RWPE1 (cell line): Measurements from ENCODE around the gene PTGER3.

Source experiments
- CTCF ChIA-PET: fragments of 350-600 bp; sonication (Branson Sonifier 250); formaldehyde crosslinking; extraction: SDS; loops from one replicate; lab custom pipeline; 2021; lab: Yijun Ruan, JAX
- POLR2A ChIA-PET: fragments of 400-600 bp; formaldehyde crosslinking; extraction: SDS; loops from one replicate; lab custom pipeline; 2020; ENCODE audit warnings: antibody characterized with exemption; ENCODE audit not compliant: low non-redundant PET; lab: Yijun Ruan, JAX
- DNase-seq: peaks from one replicate; pipeline ENCODE4 v3.0.0; 2012; ENCODE audit warnings: low spot score
- H3K27ac ChIP-seq: fragments of 450-650 bp; 2 replicates; pipeline ENCODE4 v1.5.1; 2017
- TF ChIP-seq, protein P1 (sequence below): fragments of 450-650 bp; conservative IDR thresholded peaks from 2 replicates; pipeline ENCODE4 v1.5.1; 2017; ENCODE audit warnings: low read depth, mild to moderate bottlenecking

The PTGER3 gene

DNA sequence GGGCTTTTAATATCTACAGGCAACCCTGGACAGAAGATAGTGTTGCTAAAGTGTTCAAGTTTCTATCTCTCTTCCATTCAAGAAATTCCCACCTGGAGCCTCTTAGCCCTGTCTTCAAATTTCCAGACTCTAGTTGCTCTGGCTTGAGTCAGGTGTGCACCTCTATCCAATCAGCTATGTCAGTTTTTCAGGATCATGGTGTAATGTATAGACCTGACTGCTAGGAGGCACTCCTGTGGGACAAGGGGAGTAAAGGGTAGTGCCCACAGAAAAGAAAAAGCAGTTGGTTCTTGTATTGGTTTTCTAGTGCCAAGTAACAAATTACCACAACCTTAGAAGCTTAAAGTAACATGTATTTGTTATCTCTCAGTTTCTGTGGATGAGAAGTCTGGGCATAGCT is 39.4 kb upstream of the PTGER3 start:
- DNase-seq = no peak
- no peak overlapping the region for H3K27ac ChIP-seq
- CTCF ChIA-PET = interaction anchor here (0.6 kb wide), 1 partner anchor 54 kb away, joined by 3 read pairs; no protein-coding TSS in a partner anchor
- POLR2A ChIA-PET = no interaction called here
- TF ChIP-seq, protein P1, sequence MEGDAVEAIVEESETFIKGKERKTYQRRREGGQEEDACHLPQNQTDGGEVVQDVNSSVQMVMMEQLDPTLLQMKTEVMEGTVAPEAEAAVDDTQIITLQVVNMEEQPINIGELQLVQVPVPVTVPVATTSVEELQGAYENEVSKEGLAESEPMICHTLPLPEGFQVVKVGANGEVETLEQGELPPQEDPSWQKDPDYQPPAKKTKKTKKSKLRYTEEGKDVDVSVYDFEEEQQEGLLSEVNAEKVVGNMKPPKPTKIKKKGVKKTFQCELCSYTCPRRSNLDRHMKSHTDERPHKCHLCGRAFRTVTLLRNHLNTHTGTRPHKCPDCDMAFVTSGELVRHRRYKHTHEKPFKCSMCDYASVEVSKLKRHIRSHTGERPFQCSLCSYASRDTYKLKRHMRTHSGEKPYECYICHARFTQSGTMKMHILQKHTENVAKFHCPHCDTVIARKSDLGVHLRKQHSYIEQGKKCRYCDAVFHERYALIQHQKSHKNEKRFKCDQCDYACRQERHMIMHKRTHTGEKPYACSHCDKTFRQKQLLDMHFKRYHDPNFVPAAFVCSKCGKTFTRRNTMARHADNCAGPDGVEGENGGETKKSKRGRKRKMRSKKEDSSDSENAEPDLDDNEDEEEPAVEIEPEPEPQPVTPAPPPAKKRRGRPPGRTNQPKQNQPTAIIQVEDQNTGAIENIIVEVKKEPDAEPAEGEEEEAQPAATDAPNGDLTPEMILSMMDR = no peak

DNA sequence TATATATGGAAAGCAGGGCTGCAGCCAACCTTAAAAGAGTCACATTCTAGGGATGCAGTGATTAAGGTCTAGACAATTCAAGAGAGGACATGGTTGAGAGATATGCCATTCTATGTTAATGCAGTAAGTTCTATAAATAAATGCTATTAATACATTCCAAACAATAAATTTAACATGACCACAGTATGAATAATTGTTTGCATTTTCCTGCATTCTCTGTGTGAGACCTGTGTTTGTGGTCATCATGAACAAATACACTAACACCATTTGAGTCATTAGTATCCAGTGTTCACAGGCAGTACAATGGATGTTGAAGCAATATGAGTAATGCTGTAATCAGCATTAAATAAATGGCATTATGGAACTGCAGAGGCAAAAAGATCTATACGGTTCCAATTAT is 38.7 kb upstream of the PTGER3 start:
- ChIA-PET CTCF (no interaction called here), POLR2A (no interaction called here)
- peak; percentile 55 for DNase-seq
- no peak overlapping the region for H3K27ac ChIP-seq
- TF ChIP-seq, protein P1 = no peak

DNA sequence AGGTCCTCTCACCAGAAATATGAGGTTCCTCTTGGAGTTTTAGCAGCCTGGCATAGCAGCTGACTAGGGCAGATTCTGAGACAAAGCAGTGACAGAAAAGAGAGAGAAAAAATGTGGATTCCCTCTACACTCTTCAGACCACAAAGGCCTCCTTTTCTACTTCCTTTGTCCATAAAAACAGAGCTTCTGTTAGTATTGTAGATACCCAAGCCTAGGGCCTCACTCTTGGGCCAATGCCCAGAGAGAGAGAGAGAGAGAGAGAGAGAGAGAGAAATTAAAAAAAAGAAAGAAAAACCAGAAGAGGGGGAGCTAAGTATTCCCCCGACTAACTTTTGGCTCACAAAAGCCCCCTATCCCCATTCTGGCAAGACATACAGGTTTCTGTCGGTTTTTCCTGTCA is 35.7 kb upstream of the PTGER3 start:
- no peak for DNase-seq
- ChIA-PET CTCF (no interaction called here), POLR2A (no interaction called here)
- no peak overlapping the region for H3K27ac ChIP-seq
- TF ChIP-seq, protein P1 = no peak

DNA sequence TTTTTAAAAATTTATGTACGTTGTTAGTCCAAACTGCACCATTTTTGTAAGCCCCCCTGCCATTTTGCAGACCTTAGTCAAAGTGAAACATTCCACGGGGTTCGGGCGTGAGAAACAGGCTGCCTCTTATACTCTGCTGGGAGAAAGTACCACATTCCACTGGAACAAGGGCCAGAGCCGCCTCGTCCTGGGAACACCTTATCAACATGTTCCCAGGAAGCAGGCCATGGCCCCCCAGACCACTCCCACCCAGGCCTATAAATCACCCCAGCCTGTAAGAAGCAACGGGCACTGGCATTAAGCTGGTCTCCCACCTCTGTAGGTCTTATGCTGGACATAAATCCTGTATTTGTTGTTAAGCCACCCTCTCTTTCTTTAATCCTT is 34.1 kb upstream of the PTGER3 start:
- CTCF ChIA-PET = interaction anchor here (1.1 kb wide), 1 partner anchor 11 kb away, joined by 3 read pairs; no protein-coding TSS in a partner anchor
- no peak overlapping the region for H3K27ac ChIP-seq
- TF ChIP-seq, protein P1 = no peak
- DNase-seq = no peak
- POLR2A ChIA-PET = no interaction called here

DNA sequence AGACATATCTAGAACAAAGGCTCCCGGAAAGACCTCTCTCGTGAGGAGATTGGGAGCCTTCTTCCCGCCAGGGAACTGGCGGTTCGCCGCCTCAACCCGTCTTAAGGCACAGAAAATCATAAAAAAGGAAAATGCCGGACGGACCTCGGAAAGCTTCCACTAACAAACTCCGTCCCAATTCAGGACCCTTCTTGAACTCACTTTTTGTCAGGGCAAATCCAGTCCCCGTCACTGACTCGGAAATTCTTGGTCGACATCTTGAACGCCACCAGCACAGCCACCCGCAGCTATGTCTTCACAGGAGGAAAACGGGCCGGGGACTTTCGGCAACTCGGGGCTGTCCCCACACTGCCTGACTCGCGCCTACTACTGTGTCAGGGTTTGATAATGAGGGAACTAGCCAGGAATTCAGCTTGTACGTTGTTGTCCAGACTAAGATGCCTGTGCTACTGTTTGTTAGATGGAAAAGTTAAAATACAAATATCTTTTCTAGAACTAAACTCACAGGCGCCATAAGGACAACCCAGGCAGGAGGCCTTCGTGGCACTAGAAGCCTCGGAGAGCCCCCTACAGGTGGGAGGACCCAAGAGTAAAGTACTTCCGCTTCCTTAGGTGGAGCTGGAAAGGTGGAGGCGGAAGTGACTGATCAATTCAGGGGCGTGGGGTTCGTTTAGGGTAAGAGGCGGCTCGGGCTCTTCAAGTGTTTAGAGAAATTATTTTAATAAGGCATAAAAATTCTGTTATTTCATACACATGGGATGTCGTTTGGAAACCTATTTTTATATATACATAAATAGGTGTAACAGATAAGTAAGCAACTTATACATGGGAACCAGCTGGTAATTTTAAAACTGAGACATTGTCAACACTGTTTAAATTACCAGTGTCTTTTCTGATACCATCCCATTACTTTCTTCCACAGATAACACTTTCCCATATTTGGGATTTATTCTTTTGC is 33.4 kb upstream of the PTGER3 start, which contains the start of gene ZRANB2:
Gene ZRANB2, minus strand, starts transcription at position 297 of the 958 bp plus-strand sequence. Its CDS starts 40 bp downstream, at position 257.
- TF ChIP-seq, protein P1 = peak; percentile 81
- ChIA-PET CTCF (interaction anchor here (1.1 kb wide), 1 partner anchor 12 kb away, joined by 3 read pairs; no protein-coding TSS in a partner anchor), POLR2A (no interaction called here)
- peak; percentile 95 for DNase-seq
- peak within 1 kb of the TSS; percentile 86 for H3K27ac ChIP-seq

DNA sequence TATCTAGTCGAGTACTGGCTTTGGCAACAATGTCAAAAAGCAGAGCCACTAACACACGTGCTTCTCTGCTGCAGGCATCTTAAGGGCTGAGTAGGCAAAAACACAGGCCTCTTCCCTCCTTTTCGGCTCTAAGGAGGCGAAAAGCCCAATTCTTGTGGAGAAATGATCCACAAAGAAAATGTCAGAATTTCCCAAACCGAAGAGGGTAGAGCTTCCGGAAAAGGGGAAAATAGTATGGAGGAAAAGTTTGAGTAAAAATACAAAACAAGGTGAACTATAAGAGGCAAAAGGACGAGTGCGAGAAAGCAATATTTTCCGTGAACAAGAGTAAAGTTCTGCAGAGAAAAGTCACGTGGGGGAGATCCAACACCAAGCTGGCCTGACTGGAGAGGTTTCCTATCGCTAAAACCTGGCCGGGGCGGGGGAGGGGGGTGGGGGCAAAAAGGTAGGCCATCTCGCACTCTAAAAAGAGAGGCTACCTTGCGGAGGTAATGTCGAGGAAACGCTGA is 32.7 kb upstream of the PTGER3 start:
- POLR2A ChIA-PET = no interaction called here
- peak; percentile 49 for DNase-seq
- H3K27ac ChIP-seq = peak overlapping the region; percentile 86
- TF ChIP-seq, protein P1 = no peak
- CTCF ChIA-PET = no interaction called here
